MM.1S (cell line): ENCODE data around the gene IL1B.

Source experiments
- CTCF ChIP-seq: fragments of 300-600 bp; sonication (generic); IDR thresholded peaks from 2 replicates; pipeline ENCODE4 v1.5.1; 2016; ENCODE audit warnings: antibody characterized with exemption, low read length, mixed read lengths
- EZH2 ChIP-seq: fragments of 300-600 bp; sonication (generic); optimal IDR thresholded peaks from 2 replicates; pipeline ENCODE3; 2017; ENCODE audit warnings: low read depth, mild to moderate bottlenecking, antibody characterized with exemption, low read length, mixed read lengths
- EZH2phosphoT487 ChIP-seq: fragments of 300-600 bp; sonication (generic); IDR thresholded peaks from 2 replicates; pipeline ENCODE4 v1.6.1; 2018; ENCODE audit warnings: antibody characterized with exemption, low read length

GRCh38 chr2:112793449-112793978 lies 43.1 kb downstream of the IL1B start:
- TF ChIP-seq CTCF, result no peak
- TF ChIP-seq EZH2, result no peak
- no peak for TF ChIP-seq EZH2phosphoT487
